ENCODE measurements around the gene PPFIBP1.

- peak in 1 of 3 donors; percentile 99 for TF ChIP-seq POLR2AphosphoS5 (IDR thresholded peaks at IDR 0.05)
- TF ChIP-seq POLR2A (IDR thresholded peaks at IDR 0.05) = peak in 1 of 2 donors; percentile 54
- TF ChIP-seq EP300 (IDR thresholded peaks at IDR 0.05) = no peak
- no peak for TF ChIP-seq CTCF (IDR thresholded peaks at IDR 0.05)
These were observed 186.7 kb downstream of the PPFIBP1 start, which contains the start of gene MRPS35 for GRCh38 chr12:27710592-27711316.

Measured in suprapubic skin (tissue), 4 donors.